ENCODE measurements around the gene C10orf53.

C10orf53 gene

GRCh38 chr10:49700997-49701396 lies 21.5 kb downstream of the C10orf53 start:
- TF ChIP-seq CTCF (IDR thresholded peaks at IDR 0.05; ENCODE audit: borderline replicate concordance, extremely low read depth, low read length, poor library complexity, severe bottlenecking), result no peak
- TF ChIP-seq EZH2 (IDR thresholded peaks at IDR 0.05; ENCODE audit: borderline replicate concordance, low read depth, low read length, severe bottlenecking), result no peak
- H3K79me2 ChIP-seq (ENCODE audit: insufficient read depth, low read length), result no peaks in the 10 kb centered on the region
- H3K4me2 ChIP-seq (ENCODE audit: insufficient read depth, low read length), result no peak overlapping the region
- H3K36me3 ChIP-seq (ENCODE audit: insufficient read depth, low read length), result no peaks in the 10 kb centered on the region
- no peak overlapping the region for H3K27ac ChIP-seq (ENCODE audit: low read length)
- no peak overlapping the region for H3K9ac ChIP-seq (ENCODE audit: low read depth, low read length)
- DNase-seq (no peak), ATAC-seq (ENCODE audit: insufficient read depth, low read depth) (no peak)
- H3K27me3 ChIP-seq (ENCODE audit: insufficient read depth, low read length, poor library complexity), result no peaks in the 10 kb centered on the region
- H3K4me3 ChIP-seq (ENCODE audit: low read depth in 1 of 2, low read length in 2 of 2), result no peak overlapping the region
- no peaks in the 10 kb centered on the region for H4K20me1 ChIP-seq (ENCODE audit: insufficient read depth, low read length)
- peaks cover 3% of the 10 kb centered on the region for H3K9me3 ChIP-seq (ENCODE audit: insufficient read depth, low read length, severe bottlenecking)
- no peak overlapping the region for H2AFZ ChIP-seq (ENCODE audit: low read depth, low read length)
- H3K4me1 ChIP-seq (ENCODE audit: insufficient read depth, low read length), result no peaks in the 10 kb centered on the region

DNA sequence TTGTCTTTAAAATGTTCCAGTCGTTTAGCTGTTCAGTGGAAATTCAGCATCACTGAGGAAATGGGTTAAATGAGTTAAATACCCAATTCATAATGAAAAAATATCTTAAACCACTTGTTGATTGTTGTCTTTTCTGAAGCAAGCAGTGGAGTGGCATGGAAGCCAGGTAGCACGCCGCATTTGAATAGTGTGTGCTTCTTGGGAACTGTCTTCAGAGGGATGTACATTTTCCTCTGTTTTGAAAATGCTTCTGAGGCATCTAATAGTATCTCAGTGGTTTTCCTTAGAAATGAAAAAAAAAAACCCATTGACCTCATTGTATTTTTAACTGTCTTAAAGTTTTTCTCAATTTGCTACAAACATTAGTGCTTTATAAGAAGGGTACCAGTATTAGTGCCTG lies 28.1 kb downstream of the C10orf53 start:
- H3K27me3 ChIP-seq (ENCODE audit: insufficient read depth, low read length, poor library complexity), result no peaks in the 10 kb centered on the region
- peaks cover 3% of the 10 kb centered on the region for H3K9me3 ChIP-seq (ENCODE audit: insufficient read depth, low read length, severe bottlenecking)
- no peak for ATAC-seq (ENCODE audit: insufficient read depth, low read depth)
- H4K20me1 ChIP-seq (ENCODE audit: insufficient read depth, low read length), result no peaks in the 10 kb centered on the region
- no peaks in the 10 kb centered on the region for H3K36me3 ChIP-seq (ENCODE audit: insufficient read depth, low read length)
- no peak overlapping the region for H2AFZ ChIP-seq (ENCODE audit: low read depth, low read length)
- no peak for DNase-seq
- no peaks in the 10 kb centered on the region for H3K4me1 ChIP-seq (ENCODE audit: insufficient read depth, low read length)
- no peak overlapping the region for H3K4me3 ChIP-seq (ENCODE audit: low read depth in 1 of 2, low read length in 2 of 2)
- TF ChIP-seq EZH2 (IDR thresholded peaks at IDR 0.05; ENCODE audit: borderline replicate concordance, low read depth, low read length, severe bottlenecking), result no peak
- TF ChIP-seq CTCF (IDR thresholded peaks at IDR 0.05; ENCODE audit: borderline replicate concordance, extremely low read depth, low read length, poor library complexity, severe bottlenecking), result no peak
- no peak overlapping the region for H3K27ac ChIP-seq (ENCODE audit: low read length)
- no peak overlapping the region for H3K9ac ChIP-seq (ENCODE audit: low read depth, low read length)
- no peaks in the 10 kb centered on the region for H3K79me2 ChIP-seq (ENCODE audit: insufficient read depth, low read length)
- H3K4me2 ChIP-seq (ENCODE audit: insufficient read depth, low read length), result no peak overlapping the region

- Histone ChIP-seq H3K27me3 (ENCODE audit: insufficient read depth, low read length, poor library complexity) (no peaks in the 10 kb centered on the region), H3K27ac (ENCODE audit: low read length) (no peak overlapping the region), H3K9me3 (ENCODE audit: insufficient read depth, low read length, severe bottlenecking) (no peaks in the 10 kb centered on the region), H3K4me2 (ENCODE audit: insufficient read depth, low read length) (no peak overlapping the region), H2AFZ (ENCODE audit: low read depth, low read length) (no peak overlapping the region; the same call in 1 of the 2 replicates), H3K79me2 (ENCODE audit: insufficient read depth, low read length) (no peaks in the 10 kb centered on the region), H4K20me1 (ENCODE audit: insufficient read depth, low read length) (no peaks in the 10 kb centered on the region), H3K4me1 (ENCODE audit: insufficient read depth, low read length) (no peaks in the 10 kb centered on the region), H3K36me3 (ENCODE audit: insufficient read depth, low read length) (no peaks in the 10 kb centered on the region), H3K9ac (ENCODE audit: low read depth, low read length) (no peak overlapping the region), H3K4me3 (ENCODE audit: low read depth in 1 of 2, low read length in 2 of 2) (no peak overlapping the region)
- DNase-seq, result no peak
- TF ChIP-seq EZH2 (IDR thresholded peaks at IDR 0.05; ENCODE audit: borderline replicate concordance, low read depth, low read length, severe bottlenecking), result no peak
- no peak for TF ChIP-seq CTCF (IDR thresholded peaks at IDR 0.05; ENCODE audit: borderline replicate concordance, extremely low read depth, low read length, poor library complexity, severe bottlenecking)
- ATAC-seq (ENCODE audit: insufficient read depth, low read depth), result no peak
These were observed 30.5 kb downstream of the C10orf53 start for GRCh38 chr10:49709934-49710333.

DNA sequence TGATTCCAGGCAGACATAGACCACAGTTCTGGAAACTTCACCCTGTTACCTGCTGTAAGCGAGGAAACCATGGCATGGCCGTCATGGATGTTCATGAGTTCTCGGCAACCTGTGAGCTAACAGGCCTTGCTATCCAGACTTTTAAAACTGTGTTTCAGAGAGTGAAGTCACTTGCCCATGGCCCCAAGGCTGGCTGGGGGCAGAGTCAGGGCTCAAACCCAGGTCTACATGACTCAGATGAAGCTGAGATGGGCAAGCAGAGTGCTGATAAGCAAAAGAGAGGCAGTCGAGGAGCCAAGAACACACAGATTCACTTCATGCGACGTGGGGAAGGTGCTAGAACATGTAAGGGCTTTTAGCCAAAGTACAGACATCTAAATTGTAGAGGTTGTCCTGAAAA lies 31.5 kb downstream of the C10orf53 start:
- no peak overlapping the region for H3K4me3 ChIP-seq (ENCODE audit: low read depth in 1 of 2, low read length in 2 of 2)
- ATAC-seq (ENCODE audit: insufficient read depth, low read depth), result no peak

More for the DNA sequence above, 31.5 kb downstream of the C10orf53 start:
- H3K4me2 ChIP-seq (ENCODE audit: insufficient read depth, low read length), result no peak overlapping the region
- no peaks in the 10 kb centered on the region for H3K4me1 ChIP-seq (ENCODE audit: insufficient read depth, low read length)
- no peaks in the 10 kb centered on the region for H4K20me1 ChIP-seq (ENCODE audit: insufficient read depth, low read length)
- H3K9ac ChIP-seq (ENCODE audit: low read depth, low read length), result no peak overlapping the region
- TF ChIP-seq CTCF (IDR thresholded peaks at IDR 0.05; ENCODE audit: borderline replicate concordance, extremely low read depth, low read length, poor library complexity, severe bottlenecking) (no peak), EZH2 (IDR thresholded peaks at IDR 0.05; ENCODE audit: borderline replicate concordance, low read depth, low read length, severe bottlenecking) (no peak)
- H3K36me3 ChIP-seq (ENCODE audit: insufficient read depth, low read length), result no peaks in the 10 kb centered on the region
- H2AFZ ChIP-seq (ENCODE audit: low read depth, low read length), result no peak overlapping the region
- H3K27ac ChIP-seq (ENCODE audit: low read length), result no peak overlapping the region
- no peak for DNase-seq
- no peaks in the 10 kb centered on the region for H3K9me3 ChIP-seq (ENCODE audit: insufficient read depth, low read length, severe bottlenecking)
- no peaks in the 10 kb centered on the region for H3K79me2 ChIP-seq (ENCODE audit: insufficient read depth, low read length)
- no peaks in the 10 kb centered on the region for H3K27me3 ChIP-seq (ENCODE audit: insufficient read depth, low read length, poor library complexity)

Measured in DND-41 (cell line).